NCI-H69 (cell line): ENCODE measurements around the gene SLC1A4.
A peak's percentile ranks its signal among the peaks of the same experiment; 100 is the strongest.
"Not testable (repeated sequence)": the region's sequence is repeated elsewhere in the genome, so short reads cannot be mapped to it uniquely, and the experiment has no call there.

Experiments used
- DNase-seq: peaks from one replicate; lab custom pipeline; 2025; lab: John Stamatoyannopoulos, UW

SLC1A4 gene

GRCh38 chr2:64992218-64992617, 3.0 kb downstream of the SLC1A4 start:
- DNase-seq: no peak

DNA sequence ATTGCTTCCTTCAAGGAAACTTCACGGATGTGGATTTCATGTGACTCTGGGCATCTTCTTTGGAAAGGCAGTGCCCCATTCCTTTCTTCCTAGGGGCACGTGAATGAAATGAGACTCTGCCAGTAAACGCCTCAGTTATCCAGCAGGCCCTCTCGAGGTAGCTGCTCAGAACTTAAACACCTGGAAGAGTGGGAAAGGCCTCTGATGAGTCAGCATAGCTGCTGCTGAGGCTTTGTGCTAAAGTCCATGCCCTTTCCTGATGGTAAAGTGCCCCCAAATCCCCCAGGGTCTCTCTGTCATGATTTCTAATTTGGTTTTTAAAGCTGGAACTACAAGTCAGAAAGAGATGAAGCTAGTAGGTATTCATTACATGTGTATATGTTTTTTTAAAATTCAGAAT, 3.8 kb downstream of the SLC1A4 start:
- peak; percentile 1 for DNase-seq

DNA sequence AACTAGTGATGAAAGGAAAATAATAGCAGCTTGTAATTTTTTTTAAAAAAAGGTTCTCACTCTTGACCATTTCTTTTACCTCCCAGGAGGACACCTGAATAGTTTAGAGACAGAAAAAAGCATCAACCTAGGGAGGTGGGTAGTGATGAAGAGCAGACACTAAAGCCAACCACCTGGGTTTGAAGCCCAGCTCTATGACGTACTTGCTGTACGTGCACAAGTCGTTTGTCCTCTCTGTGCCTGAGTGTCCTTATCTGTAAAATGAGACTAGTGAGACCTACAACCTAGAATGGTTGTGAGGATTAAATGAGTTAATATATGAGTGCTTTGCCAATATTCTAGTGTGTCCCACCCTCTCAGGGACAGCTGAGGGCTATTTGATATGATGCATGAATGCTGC, 5.8 kb downstream of the SLC1A4 start:
- DNase-seq: no peak

DNA sequence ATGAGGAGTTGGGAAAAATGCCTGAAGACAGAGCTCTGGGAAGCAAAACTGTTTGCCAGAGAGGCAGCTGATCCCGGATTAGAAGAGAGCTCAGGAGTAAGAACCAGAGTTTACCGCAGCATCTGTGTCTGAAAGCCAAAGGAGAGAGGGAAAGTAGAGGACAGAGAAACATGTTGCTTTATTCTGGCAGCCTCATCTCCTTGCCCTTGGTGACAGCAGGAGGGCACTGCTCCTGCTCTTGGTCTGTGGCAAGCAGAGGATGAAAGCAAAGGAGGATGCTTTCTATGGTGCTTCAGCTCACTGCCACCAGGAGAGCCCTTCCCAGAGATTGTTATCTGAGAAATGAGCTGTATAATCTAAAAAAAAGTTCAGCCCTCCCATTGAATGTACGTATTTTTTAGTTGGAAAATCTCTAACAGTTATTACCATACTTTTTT, 7.7 kb downstream of the SLC1A4 start:
- no peak for DNase-seq

DNA sequence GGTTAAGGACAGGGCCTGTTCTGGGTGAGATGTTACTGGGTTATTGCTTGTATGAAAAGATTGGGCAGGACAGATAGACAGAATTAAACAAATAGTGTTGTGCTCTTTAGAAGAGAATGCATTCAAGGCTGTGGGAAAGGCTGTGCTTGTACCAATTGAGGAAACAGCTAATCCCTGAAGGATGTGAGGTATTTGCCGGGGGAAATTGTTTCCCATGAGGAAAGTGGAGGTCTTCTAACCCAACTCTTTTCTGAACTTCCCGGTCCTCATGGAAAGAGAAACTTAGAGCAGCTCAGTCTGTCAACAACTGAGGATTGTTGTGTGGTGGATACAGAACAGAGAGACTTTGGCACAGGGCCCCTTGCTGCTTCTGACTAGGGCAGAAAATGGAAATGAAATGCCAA, 9.5 kb downstream of the SLC1A4 start:
- DNase-seq: no peak

DNA sequence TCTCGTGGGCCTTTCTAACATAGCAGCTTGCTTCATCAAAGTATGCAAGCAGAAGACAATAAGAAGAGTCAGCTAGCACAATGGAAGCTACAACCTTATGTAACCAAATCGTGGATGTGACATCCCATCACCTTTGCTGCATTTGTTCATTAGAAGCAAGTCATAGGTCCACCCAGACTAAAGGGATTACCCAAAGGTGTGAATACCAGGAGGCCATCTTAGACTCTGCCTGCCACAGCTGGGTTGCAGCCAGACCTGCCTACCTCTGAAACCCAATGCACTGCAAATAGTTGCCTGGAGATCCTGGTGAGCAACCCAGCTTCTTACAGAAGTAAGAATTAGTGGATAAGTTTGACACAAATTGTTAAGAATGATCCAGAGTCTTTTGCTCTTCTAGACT, 10.6 kb downstream of the SLC1A4 start:
- DNase-seq: no peak

DNA sequence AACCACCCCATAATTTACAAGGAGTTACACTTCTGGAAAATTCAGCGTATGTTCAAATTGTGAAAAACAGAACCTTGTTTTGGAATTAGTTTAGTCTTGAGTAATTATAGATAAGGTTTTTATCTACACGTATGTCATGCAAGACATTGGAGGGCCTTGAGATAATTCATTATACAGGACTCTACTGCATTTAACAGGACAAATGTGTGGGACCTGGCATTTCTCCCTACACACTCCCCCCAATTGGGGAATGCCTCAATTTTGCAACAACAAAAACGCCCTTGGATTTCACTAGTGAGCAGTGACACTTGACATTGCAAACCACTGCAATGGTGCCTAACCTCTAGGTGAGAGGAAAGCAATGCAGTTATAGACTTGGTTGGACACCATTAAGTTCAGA, 11.4 kb downstream of the SLC1A4 start:
- DNase-seq: no peak

GRCh38 chr2:65003037-65003436, 13.8 kb downstream of the SLC1A4 start:
- no peak for DNase-seq

- not testable (repeated sequence) for DNase-seq
These were observed 15.0 kb downstream of the SLC1A4 start for GRCh38 chr2:65004232-65004631.

DNA sequence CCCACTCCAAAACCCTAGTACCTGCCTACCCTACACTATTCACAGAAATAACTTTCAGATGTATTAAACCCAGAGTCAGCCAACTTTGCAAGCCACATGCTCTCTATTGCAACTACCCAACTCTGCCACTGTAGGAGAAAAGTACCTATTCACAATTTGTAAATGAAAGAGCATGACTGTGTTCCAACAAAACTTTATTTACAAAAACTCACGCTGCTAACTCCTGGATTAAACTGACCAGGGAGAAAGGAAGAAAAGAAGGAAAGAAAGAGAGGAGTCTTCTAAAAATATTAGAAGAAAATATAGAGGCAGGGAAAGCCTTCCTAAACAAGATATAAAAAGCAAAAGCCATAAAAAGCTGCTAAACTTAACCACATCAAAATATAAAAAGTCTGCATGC, 24.6 kb downstream of the SLC1A4 start:
- no peak for DNase-seq

DNA sequence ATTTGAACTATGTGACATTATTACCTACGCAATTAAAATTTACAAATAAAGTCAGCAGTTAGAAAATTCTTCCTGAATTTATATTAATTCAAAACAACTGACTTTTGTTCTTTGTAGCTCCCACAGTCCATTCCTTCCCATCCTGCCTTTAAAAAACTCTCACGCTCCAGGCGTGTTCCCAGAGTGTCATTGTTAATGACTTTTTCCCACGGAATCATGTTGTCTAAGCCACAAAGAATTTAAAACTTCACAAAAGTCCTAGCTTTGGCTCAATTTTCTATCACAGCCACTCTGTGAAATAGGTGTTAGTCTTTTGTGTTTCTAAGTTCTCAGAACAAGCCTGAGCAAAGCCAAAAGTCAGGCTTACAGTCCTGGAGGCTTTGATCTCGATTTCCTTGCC, 26.5 kb downstream of the SLC1A4 start:
- no peak for DNase-seq

DNA sequence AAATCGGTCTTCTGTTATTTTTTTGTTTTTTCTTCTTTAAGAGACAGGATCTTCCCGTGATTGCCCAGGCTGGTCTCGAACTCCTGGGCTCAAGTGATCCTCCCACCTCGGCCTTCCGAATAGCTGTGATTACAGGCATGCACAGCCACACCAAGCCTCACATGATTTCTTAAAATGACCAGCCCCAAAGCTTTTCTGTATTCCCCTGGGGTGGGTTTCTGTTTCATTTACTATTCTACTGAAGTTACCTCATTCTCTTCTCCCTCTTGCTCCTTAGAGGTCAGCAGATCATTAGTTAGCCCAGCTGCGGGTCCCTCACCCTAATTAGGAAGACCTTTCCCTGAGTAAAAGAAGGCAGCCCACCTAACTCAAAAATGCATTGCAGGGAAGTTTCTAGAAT, 27.6 kb downstream of the SLC1A4 start:
- no peak for DNase-seq

GRCh38 chr2:65017335-65017734, 28.1 kb downstream of the SLC1A4 start:
- DNase-seq: no peak

DNA sequence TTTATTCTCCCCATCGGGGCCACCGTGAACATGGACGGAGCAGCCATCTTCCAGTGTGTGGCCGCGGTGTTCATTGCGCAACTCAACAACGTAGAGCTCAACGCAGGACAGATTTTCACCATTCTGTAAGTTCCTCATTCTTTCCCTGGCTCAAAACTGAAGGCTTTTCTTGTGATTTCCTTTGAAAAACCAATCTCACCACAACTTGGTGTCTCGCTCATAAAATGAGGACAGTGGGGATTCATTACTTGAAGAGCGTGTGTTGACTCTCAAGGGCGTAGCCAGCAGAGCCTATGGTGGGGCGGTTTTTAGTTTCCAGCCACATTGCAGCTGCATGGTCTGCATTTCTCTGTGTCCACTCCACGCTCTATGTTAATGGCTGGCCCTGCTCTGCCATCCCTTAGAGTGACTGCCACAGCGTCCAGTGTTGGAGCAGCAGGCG, 29.0 kb downstream of the SLC1A4 start:
- no peak for DNase-seq

- no peak for DNase-seq
These were observed 29.8 kb downstream of the SLC1A4 start for GRCh38 chr2:65019010-65019409.

DNA sequence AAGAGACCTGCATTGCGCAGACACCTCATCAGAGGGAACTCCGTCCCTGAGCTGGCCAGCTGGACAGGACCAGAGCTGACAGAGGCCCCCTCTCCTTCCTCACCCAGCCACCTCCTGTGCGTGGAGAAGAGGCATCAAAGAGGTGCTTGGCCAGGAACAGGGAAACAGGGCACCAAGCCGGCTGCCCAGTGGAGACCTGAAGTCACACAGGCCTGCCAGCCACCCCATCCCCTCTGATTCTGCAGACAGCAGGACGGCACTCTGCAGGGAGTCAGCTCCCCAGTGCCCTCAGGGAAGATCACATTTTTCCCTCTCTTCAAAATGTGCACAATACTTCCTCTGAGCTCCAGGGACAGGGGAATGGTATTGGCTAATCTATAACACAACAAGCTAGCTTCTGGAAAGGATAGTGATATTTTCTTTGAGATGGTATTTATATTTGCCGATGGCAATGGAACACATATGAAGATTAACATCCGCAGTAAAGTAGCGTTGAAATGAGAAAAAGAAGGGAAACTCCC, 30.5 kb downstream of the SLC1A4 start:
- DNase-seq: no peak

- DNase-seq: not testable (repeated sequence)
These were observed 31.1 kb downstream of the SLC1A4 start for GRCh38 chr2:65020251-65020650.

- no peak for DNase-seq
These were observed 31.8 kb downstream of the SLC1A4 start for GRCh38 chr2:65020943-65021528.

GRCh38 chr2:65021709-65022108, 32.5 kb downstream of the SLC1A4 start:
- no peak for DNase-seq

DNA sequence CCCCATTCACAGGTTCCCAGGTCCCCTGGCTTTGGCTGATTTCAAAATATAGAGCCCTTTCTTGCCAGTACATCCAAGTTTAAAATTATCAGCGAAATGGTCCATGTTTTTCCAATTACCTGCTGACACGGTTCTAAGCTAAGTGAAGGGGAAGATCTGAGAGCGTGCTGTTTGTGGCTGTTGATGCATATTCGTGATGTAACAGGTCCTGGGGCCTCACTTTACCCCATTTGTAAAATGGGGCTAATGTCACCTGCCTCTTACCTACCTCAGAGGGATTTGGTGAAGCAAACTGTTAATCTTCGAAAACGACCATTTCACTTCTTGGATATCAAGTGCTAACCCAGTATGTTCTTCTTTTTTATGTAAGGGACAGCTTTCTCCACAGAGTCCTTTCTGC, 33.0 kb downstream of the SLC1A4 start:
- no peak for DNase-seq

- no peak for DNase-seq
These were observed 34.5 kb downstream of the SLC1A4 start for GRCh38 chr2:65023742-65024141.

DNA sequence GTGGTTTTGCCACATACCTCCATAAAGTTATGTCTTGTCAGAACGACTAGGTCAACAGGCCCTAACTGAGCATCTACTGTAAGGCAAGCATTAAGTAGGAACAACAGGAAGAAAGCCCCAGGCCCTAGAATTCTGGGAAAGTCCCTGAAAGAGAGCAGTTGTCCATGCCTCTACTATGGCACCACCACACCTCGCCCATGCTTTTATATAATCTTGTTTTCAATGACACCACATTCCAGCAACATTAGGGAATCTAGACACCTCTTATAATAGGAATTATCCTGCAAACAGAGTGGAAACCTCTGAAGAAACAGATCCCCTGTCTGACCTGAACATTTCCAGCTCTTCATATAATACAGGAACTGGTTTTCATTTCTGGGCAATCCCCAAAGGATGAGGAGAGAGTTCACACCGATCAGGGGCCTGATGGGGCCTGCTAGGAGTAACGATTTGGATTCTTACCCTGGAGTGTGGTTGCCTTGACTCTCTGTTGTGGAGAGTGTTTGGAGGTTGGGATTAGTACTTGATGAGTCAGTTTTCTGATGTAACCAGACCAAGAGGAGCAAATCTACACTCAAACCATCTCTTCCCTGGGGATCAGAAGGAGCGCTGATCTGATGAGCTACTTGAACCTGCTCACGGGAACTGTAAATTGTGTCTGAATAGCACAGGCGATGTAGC, 35.1 kb downstream of the SLC1A4 start:
- no peak for DNase-seq

DNA sequence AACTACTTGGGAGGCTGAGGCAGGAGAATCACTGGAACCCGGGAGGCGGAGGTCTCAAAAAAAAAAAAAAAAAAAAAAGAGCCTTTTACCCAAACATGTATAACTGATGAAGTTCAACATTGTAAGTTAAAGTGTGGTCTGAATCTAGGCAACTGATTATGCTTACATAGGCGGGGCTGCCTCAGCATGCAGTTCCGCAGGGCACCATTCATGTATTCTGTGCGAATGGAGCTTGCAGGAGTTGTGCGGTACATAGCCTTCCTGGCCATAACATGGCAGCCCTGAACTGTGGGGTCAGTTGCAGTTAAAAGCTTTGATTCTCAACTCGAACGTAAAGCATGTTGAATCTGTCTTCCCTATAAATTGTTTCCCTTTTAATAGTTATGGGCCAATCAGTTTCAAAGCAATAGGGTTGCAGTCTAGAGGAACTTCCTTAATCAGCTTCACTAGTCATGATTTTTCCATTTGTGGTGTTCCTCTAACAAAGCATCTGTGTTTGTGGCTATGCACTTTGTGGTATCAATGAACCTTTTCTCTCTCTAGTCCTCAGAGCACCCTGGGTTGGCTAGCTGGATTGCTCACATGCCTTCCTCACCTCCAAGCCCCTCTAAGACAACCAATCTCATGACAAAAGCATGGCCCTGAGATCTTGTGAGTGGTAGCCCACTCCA, 36.4 kb downstream of the SLC1A4 start:
- DNase-seq: no peak
